Endothelial cell (in vitro differentiated cells): ENCODE data around the gene LY6G5B. TPM values are rescaled to one million over a fixed set of nuclear protein-coding genes. Genes with fewer than 3 reads are reported as not detected.

Experiments
- DNase-seq: peaks from one replicate; pipeline ENCODE4 v3.0.0; 2021; ENCODE audit warnings: low spot score
- H3K27ac Mint-ChIP-seq: one replicate; pipeline ENCODE4 v1.8.0; 2021; ENCODE audit warnings: mixed read lengths, inconsistent platforms; ENCODE audit not compliant: unreplicated experiment
- H3K27me3 Mint-ChIP-seq: one replicate; pipeline ENCODE4 v1.8.0; 2021; ENCODE audit warnings: mild to moderate bottlenecking, moderate library complexity, mixed read lengths, inconsistent platforms; ENCODE audit not compliant: unreplicated experiment
- H3K36me3 Mint-ChIP-seq: one replicate; pipeline ENCODE4 v1.8.0; 2021; ENCODE audit warnings: mild to moderate bottlenecking, low read depth, mixed read lengths, inconsistent platforms; ENCODE audit not compliant: unreplicated experiment
- H3K4me1 Mint-ChIP-seq: one replicate; pipeline ENCODE4 v1.8.0; 2021; ENCODE audit warnings: mild to moderate bottlenecking, mixed read lengths, inconsistent platforms; ENCODE audit not compliant: unreplicated experiment
- H3K4me3 Mint-ChIP-seq: one replicate; pipeline ENCODE4 v1.8.0; 2021; ENCODE audit warnings: mild to moderate bottlenecking, mixed read lengths, inconsistent platforms; ENCODE audit not compliant: unreplicated experiment
- H3K9me3 Mint-ChIP-seq: one replicate; pipeline ENCODE4 v1.8.0; 2021; ENCODE audit warnings: mixed read lengths, inconsistent platforms; ENCODE audit not compliant: unreplicated experiment
- CTCF ChIP-seq: fragments of 200-600 bp; sonication (generic); IDR thresholded peaks from one replicate; pipeline ENCODE4 v1.5.0; 2021; ENCODE audit warnings: antibody characterized with exemption; ENCODE audit not compliant: unreplicated experiment
- long read RNA-seq: library from polyadenylated mRNA; unstranded; transcript quantifications from one replicate; pipeline ENCODE4 v2.0.0, GENCODE V29; 2020; ENCODE audit not compliant: unreplicated experiment
- total RNA-seq: library from RNA; stranded (reverse); fragmentation: NEBNext Ultra II Directional; extraction: Animal tissue kit (Norgen Biotek cat#: 25700); gene quantifications from one replicate; pipeline ENCODE4 v1.2.1, GENCODE V29; 2021; ENCODE audit not compliant: unreplicated experiment

The LY6G5B gene
- 16.3 TPM for total RNA-seq
- long read RNA-seq: 0 reads

- peaks cover 3% of the 10 kb centered on the region for H3K27me3 Mint-ChIP-seq
- peak within 1 kb of the TSS; percentile 18 for H3K27ac Mint-ChIP-seq
- H3K4me3 Mint-ChIP-seq: peak within 1 kb of the TSS; percentile 78
- no peak for TF ChIP-seq CTCF
- peaks cover 8% of the 10 kb centered on the region for H3K4me1 Mint-ChIP-seq
- H3K9me3 Mint-ChIP-seq: no peaks in the 10 kb centered on the region
- DNase-seq: no peak
- peaks cover 30% of the 10 kb centered on the region for H3K36me3 Mint-ChIP-seq
These were observed at the start of gene LY6G5B for GRCh38 chr6:31669676-31670075. TSS of gene LY6G5B (plus strand) at chr6:31669976. CDS start at chr6:31670951, 975 bp downstream.

- Mint-ChIP-seq H3K27ac (peak within 1 kb of the TSS; percentile 99), H3K27me3 (peaks cover 8% of the 10 kb centered on the region), H3K4me1 (peaks cover 30% of the 10 kb centered on the region), H3K9me3 (no peaks in the 10 kb centered on the region), H3K4me3 (peak within 1 kb of the TSS; percentile 97), H3K36me3 (peaks cover 21% of the 10 kb centered on the region)
- no peak for TF ChIP-seq CTCF
- peak; percentile 84 for DNase-seq
These were observed 49.0 kb upstream of the LY6G5B start, which contains the start of gene PRRC2A for GRCh38 chr6:31620586-31621319. TSS of gene PRRC2A (plus strand) at chr6:31620715. CDS start at chr6:31622790, 2,075 bp downstream.

GRCh38 chr6:31621320-31621939 is 48.3 kb upstream of the LY6G5B start:
- no peak for TF ChIP-seq CTCF
- Mint-ChIP-seq H3K27me3 (peaks cover 8% of the 10 kb centered on the region), H3K9me3 (no peaks in the 10 kb centered on the region), H3K4me3 (peak overlapping the region; percentile 96), H3K36me3 (peaks cover 28% of the 10 kb centered on the region), H3K27ac (peak overlapping the region; percentile 94), H3K4me1 (peaks cover 23% of the 10 kb centered on the region)
- no peak for DNase-seq

GRCh38 chr6:31621991-31622390 is 47.8 kb upstream of the LY6G5B start:
- Mint-ChIP-seq H3K4me1 (peaks cover 20% of the 10 kb centered on the region), H3K36me3 (peaks cover 31% of the 10 kb centered on the region), H3K9me3 (no peaks in the 10 kb centered on the region), H3K4me3 (peak overlapping the region; percentile 96), H3K27me3 (peaks cover 8% of the 10 kb centered on the region), H3K27ac (peak overlapping the region; percentile 94)
- DNase-seq: no peak
- TF ChIP-seq CTCF: no peak

- no peaks in the 10 kb centered on the region for H3K9me3 Mint-ChIP-seq
- H3K4me3 Mint-ChIP-seq: peak overlapping the region; percentile 96
- H3K27me3 Mint-ChIP-seq: peaks cover 8% of the 10 kb centered on the region
- H3K27ac Mint-ChIP-seq: peak overlapping the region; percentile 43
- peaks cover 38% of the 10 kb centered on the region for H3K36me3 Mint-ChIP-seq
- no peak for DNase-seq
- TF ChIP-seq CTCF: no peak
- H3K4me1 Mint-ChIP-seq: peaks cover 20% of the 10 kb centered on the region
These were observed 47.1 kb upstream of the LY6G5B start for GRCh38 chr6:31622684-31623091.
